Measurements from ENCODE around the gene ROPN1L. TPM values are rescaled to one million over a fixed set of nuclear protein-coding genes. Genes with fewer than 3 reads are reported as not detected.

Gene ROPN1L
- 0.54 TPM in 1 of 2 replicates, not detected in the other for total RNA-seq

GRCh38 chr5:10441083-10441991 lies at the start of gene ROPN1L:
TSS of gene ROPN1L (plus strand) at chr5:10441879. CDS start at chr5:10442168, 289 bp downstream.

Other genes starting within 250 kb of the ROPN1L start
- 10.5 and 11.4 TPM in 2 replicates for gene ATPSCKMT, start 192.0 kb upstream of the ROPN1L start, total RNA-seq
- 149 and 173 TPM in 2 replicates for gene CCT5, start 191.6 kb upstream of the ROPN1L start, total RNA-seq
- 24.8 and 28.4 TPM in 2 replicates for gene CMBL, start 134.0 kb upstream of the ROPN1L start, total RNA-seq
- 47.4 and 57.1 TPM in 2 replicates for gene MARCHF6, start 88.2 kb upstream of the ROPN1L start, total RNA-seq
- 2.2 TPM in 2 replicates for gene ANKRD33B, start 122.2 kb downstream of the ROPN1L start, total RNA-seq

Data from cardiac ventricle fibroblast (primary cell).